Measurements from ENCODE around the gene SIRT4. TPM values are rescaled to one million over a fixed set of nuclear protein-coding genes. Genes with fewer than 3 reads are reported as not detected.

SIRT4 gene
- total RNA-seq, 1 experiment from 2014 or later, result 1.5 TPM

DNA sequence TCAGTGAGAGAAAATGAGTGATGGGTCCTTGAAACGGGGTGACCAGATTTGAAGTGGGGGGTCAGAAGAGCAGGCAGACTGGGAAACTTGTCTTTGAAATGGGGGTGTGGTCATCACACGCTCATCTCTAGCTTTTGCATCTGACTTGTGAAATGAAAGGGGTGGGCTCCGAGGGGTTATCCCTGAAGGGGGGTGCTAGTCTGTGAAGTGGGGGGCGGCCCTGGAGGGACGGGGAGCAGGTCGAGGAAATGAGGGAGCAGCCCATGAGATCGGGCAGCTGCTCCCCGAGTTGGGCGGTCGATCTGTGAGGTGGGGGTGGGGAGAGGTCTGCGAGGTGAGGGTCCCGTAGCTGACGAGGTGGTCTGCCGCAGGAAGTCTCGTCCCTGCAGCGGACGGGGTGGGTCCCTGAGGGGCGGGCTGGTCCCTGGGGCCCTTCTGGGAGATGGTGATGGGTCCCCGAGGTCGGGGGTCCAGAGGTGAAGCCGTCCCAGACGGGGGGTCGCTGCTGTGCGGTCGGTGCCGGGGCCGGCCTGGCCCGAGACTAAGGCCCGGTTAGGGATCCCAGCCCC lies 37.1 kb upstream of the SIRT4 start:
- Histone ChIP-seq H3K4me3 (peak overlapping the region; percentile 100), H3K4me1 (replicated peaks) (peaks cover 42% of the 10 kb centered on the region), H3K27me3 (replicated peaks) (no peaks in the 10 kb centered on the region), H3K36me3 (peaks cover 36% of the 10 kb centered on the region), H3K27ac (peak overlapping the region; percentile 83), H3K9me3 (replicated peaks) (0 out of 2 replicates have a peak, but pooled peaks cover 4% of the 10 kb centered on the region)
- DNase-seq (ENCODE audit: low read depth in 1 of 2, low spot score in 2 of 2), result no peak

DNA sequence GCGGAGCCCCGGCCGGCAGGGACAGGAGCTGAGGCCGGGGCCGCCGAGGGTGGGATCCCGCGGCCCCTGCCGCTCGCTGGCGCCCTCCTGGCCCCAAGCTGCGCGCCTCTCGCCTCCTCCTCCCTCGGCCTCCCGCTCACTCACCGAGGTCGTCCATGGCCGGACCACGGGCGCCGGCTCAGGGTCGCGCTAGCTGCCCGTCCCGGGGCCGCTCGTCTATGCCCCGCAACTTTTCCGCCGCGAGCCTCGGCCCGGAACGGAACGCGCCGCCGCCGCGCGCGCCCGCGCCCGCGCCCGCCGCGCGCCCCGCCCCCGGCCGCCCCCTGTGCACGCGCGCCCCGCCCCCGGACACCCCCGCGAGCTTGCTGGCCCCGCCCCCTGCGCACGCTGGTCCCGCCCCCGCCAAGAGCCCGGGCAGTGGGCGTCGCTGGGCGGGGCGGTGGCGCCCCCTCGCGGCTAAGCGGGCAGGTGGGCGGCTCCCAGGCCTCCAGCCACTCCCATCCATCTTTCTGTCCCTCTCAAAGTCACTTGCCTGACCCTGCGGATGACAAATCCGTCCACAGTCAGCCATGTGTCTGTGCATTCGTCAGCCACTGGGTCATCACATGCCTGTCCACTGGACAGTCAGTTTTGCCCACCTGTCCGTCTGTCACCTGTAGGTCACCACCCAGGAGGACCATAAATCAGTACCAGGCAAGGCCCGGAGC lies 36.5 kb upstream of the SIRT4 start, which contains the start of gene PXN:
Gene PXN (minus strand): TSS at position 258 of the 707 bp plus-strand sequence. CDS start 101 bp downstream, at position 157.
- Histone ChIP-seq H3K9me3 (replicated peaks) (0 out of 2 replicates have a peak, but pooled peaks cover 4% of the 10 kb centered on the region), H3K27ac (peak within 1 kb of the TSS; percentile 83), H3K4me3 (peak within 1 kb of the TSS; percentile 100), H3K27me3 (replicated peaks) (no peaks in the 10 kb centered on the region), H3K36me3 (peaks cover 34% of the 10 kb centered on the region), H3K4me1 (replicated peaks) (peaks cover 40% of the 10 kb centered on the region)
- peak; percentile 64 to 82 for DNase-seq (ENCODE audit: low read depth in 1 of 2, low spot score in 2 of 2)

DNA sequence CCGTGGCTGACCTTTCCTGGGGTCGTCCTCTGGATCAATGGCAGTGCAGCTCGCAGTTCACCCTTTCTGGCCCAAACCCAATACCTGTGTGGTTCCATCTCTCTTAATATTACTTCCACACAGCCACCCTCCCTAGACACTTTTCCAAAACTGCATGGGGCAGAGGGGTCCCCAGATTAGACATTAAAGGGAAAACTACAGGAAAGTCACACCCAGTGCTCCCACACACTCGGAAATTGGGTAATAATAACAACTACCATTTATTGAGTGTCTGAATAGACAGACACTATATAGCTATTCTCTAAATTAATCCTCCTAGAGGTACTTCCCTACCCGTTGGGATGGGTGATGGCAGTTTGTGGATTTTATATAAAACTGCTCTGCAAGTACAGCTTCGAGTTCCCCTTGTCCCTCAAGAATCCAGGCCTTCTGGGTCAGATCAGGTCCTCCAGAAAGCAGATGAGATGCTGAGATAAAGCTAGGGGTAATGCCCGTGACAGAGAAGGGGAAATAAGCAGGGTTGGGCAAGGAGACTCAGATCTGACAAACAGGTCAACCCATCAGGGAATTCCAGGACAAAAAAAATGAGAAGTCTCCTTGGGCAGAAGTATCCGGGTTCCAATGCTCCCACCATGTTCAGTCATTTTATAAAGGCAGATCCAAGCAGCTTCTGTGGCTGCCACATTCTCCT lies 35.8 kb upstream of the SIRT4 start:
- no peaks in the 10 kb centered on the region for H3K27me3 ChIP-seq (replicated peaks)
- no peak overlapping the region for H3K27ac ChIP-seq
- no peak for DNase-seq (ENCODE audit: low read depth in 1 of 2, low spot score in 2 of 2)
- H3K4me3 ChIP-seq, result no peak overlapping the region
- H3K36me3 ChIP-seq, result peaks cover 33% of the 10 kb centered on the region
- H3K4me1 ChIP-seq (replicated peaks), result peaks cover 40% of the 10 kb centered on the region
- H3K9me3 ChIP-seq (replicated peaks), result 0 out of 2 replicates have a peak, but pooled peaks cover 4% of the 10 kb centered on the region

DNA sequence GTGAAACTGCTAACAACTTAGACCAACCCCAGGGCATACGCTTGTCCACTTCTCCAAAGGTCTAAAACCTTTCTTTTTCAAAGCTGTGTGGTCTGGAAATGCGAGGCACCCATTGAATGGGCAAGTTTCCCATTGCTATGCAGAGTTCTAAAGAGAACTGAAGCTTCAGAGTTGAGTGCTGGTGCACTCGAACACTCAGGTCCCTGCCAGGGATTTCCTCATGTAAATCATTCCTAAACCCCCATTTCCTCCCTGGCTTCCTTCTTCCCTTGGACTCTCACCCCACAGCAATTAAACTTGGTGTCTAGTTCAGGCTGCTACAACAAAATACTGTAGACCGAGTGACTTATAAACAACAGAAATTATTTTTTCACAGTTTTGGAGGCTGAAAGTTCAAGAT lies 34.4 kb upstream of the SIRT4 start:
- peaks cover 20% of the 10 kb centered on the region for H3K36me3 ChIP-seq
- no peak overlapping the region for H3K27ac ChIP-seq
- H3K4me1 ChIP-seq (replicated peaks), result peaks cover 27% of the 10 kb centered on the region
- H3K9me3 ChIP-seq (replicated peaks), result 0 out of 2 replicates have a peak, but pooled peaks cover 4% of the 10 kb centered on the region
- no peak for DNase-seq (ENCODE audit: low read depth in 1 of 2, low spot score in 2 of 2)
- H3K27me3 ChIP-seq (replicated peaks), result no peaks in the 10 kb centered on the region
- H3K4me3 ChIP-seq, result no peak overlapping the region

DNA sequence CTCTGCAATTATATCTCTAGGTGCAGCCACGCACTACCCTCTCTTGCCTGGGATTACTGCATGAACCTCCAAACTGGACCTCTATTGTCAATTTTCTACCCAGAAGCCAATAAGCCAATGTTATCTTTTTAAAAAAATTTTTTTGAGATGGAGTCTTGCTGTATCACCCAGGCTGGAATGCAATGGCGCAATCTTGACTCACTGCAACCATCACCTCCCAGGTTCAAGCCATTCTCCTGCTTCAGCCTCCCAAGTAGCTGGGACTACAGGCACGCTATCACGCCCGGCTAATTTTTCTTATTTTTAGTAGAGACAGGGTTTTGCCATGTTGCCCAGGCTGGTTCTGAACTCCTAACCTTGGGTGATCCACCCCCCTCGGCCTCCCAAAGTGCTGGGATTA lies 25.4 kb upstream of the SIRT4 start:
- peak; percentile 55 to 73 for DNase-seq (ENCODE audit: low read depth in 1 of 2, low spot score in 2 of 2)
- peaks cover 26% of the 10 kb centered on the region for H3K4me1 ChIP-seq (replicated peaks)
- H3K36me3 ChIP-seq, result no peaks in the 10 kb centered on the region
- H3K27ac ChIP-seq, result peak overlapping the region; percentile 71
- H3K9me3 ChIP-seq (replicated peaks), result no peaks in the 10 kb centered on the region
- H3K27me3 ChIP-seq (replicated peaks), result no peaks in the 10 kb centered on the region
- no peak overlapping the region for H3K4me3 ChIP-seq

DNA sequence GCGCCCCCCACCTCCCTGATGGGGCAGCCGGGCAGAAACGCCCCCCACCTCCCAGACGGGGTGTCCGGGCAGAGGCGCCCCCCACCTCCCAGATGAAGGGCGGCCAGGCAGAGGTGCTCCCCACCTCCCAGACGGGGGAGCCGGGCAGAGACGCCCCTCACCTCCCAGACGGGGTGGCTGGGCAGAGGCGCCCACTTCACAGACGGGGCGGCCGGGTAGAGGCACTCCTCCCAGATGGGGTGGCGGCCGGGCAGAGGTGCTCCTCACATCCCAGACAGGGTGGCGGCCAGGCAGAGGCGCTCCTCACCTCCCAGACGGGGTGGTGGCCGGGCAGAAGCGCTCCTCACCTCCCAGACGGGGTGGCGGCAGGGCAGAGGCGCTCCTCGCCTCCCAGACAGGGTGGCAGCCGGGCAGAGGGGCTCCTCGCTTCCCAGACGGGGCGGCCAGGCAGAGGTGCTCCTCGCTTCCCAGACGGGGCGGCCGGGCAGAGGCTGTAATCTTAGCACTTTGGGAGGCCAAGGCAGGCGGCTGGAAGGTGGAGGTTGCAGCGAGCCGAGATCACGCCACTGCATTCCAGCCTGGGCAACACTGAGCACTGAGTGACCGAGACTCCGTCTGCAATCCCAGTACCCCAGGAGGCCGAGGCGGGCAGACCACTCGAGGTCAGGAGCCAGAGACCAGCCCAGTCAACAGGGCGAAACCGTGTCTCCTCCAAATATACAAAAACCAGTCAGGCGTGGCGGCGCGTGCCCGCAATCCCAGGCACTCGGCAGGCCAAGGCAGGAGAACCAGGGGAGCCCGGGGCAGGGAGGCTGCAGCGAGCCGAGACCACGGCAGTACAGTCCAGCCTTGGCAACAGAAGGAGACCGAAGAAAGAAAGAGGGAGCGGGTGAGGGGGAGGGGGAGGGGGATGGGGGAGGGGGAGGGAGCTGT lies 23.7 kb upstream of the SIRT4 start:
- Histone ChIP-seq H3K27ac (no peak overlapping the region), H3K27me3 (replicated peaks) (no peaks in the 10 kb centered on the region), H3K36me3 (no peaks in the 10 kb centered on the region), H3K9me3 (replicated peaks) (no peaks in the 10 kb centered on the region), H3K4me1 (replicated peaks) (peaks cover 26% of the 10 kb centered on the region), H3K4me3 (no peak overlapping the region)
- no peak for DNase-seq (ENCODE audit: low read depth in 1 of 2, low spot score in 2 of 2)

DNA sequence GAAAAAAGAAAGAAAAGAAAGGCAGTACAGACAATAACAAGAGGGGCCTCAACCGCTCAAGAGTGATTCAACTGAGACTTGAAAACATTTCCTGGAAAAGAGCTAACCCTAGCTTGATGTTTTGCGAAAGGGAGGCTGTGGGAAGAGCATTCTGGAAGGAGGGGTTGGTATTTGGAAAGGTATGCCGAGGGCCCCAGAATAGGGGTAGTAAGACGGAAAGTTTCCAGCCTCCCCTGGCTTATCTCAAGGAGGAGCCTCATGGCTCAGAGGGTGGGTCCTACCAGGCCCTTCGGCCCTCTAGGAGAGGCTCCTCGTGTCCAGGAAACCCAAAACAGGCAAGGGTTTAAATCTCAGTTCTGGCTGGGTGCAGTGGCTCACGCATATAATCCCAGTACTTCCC lies 18.8 kb upstream of the SIRT4 start:
- DNase-seq (ENCODE audit: low read depth in 1 of 2, low spot score in 2 of 2), result no peak
- peaks cover 10% of the 10 kb centered on the region for H3K4me1 ChIP-seq (replicated peaks)
- no peaks in the 10 kb centered on the region for H3K9me3 ChIP-seq (replicated peaks)
- no peaks in the 10 kb centered on the region for H3K36me3 ChIP-seq
- H3K4me3 ChIP-seq, result no peak overlapping the region
- H3K27ac ChIP-seq, result no peak overlapping the region
- no peaks in the 10 kb centered on the region for H3K27me3 ChIP-seq (replicated peaks)

DNA sequence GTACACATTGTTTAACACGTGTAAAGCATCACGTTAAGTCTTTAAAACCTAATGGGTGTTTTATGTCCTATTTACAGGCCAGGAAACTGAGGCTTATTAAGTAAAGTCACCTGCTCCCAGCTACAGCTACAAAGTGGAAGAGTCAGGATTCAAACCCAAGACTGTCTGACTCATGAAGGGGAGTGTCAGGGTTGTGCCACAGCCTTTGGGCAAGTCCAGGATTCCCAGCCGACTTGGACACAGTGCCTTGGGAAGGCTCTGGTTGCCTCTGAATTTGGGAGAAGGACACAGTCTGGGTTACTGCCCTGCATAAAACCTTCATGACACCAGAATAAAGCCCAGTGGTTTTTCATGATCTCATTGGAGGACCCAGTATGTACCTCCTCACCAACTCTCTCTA lies 17.7 kb upstream of the SIRT4 start:
- peaks cover 10% of the 10 kb centered on the region for H3K4me1 ChIP-seq (replicated peaks)
- no peaks in the 10 kb centered on the region for H3K27me3 ChIP-seq (replicated peaks)
- H3K4me3 ChIP-seq, result no peak overlapping the region
- DNase-seq (ENCODE audit: low read depth in 1 of 2, low spot score in 2 of 2), result no peak
- no peak overlapping the region for H3K27ac ChIP-seq
- H3K36me3 ChIP-seq, result no peaks in the 10 kb centered on the region
- no peaks in the 10 kb centered on the region for H3K9me3 ChIP-seq (replicated peaks)

DNA sequence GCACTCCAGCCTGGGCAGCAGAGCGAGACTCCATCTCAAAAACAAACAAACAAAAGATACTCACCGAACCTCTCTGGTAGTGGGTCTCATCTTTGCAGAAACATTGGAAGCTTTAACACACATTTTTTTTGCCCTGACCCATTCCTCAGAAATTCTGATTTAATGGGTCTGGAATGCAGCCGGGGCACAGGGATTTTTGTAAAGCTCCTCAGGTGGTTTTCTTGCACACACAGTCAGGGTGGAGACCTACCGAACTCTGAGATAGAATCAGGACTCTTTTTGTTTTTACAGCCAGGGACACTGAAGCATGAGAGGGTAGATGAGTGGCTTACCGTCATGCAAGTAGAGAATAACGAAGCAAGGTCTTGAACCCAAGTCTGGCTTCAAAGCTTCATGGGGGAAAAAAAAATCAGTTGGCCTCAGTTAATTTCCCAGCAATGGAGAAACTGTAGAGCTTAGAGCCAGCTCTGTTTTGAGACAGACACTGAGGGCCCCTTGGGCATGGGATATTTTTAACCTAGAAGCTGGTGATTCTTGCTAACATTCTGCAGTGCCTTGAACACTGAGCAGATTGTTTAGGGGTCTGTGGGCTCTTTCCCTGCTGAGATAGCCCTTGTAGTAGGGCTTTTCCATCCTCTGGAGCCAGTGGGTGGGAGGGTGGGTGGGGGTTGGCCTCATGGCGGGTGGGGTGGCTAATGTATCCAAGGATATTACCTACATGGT lies 15.2 kb upstream of the SIRT4 start:
- Histone ChIP-seq H3K4me1 (replicated peaks) (peaks cover 15% of the 10 kb centered on the region), H3K9me3 (replicated peaks) (no peaks in the 10 kb centered on the region), H3K27me3 (replicated peaks) (no peaks in the 10 kb centered on the region), H3K36me3 (no peaks in the 10 kb centered on the region), H3K27ac (no peak overlapping the region), H3K4me3 (no peak overlapping the region)
- DNase-seq (ENCODE audit: low read depth in 1 of 2, low spot score in 2 of 2), result peak in 1 of 2 experiments; percentile 22

DNA sequence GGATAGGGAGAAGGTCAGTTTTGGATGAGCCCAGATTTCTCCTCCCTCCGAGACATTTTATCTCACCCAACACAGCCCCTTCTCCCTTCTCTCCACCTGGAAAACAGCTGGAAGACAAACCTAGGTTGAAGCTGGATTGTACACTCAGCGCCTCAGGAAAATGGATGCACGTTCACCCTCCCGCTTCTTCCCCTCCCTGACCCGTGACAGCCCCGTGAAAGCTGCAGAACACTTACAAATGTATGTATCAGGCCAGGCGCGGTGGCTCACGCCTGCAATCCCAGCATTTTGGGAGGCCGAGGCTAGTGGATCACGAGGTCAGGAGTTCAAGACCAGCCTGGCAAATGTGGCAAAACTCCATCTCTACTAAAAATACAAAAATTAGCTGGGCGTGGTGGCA lies 14.6 kb upstream of the SIRT4 start:
- DNase-seq (ENCODE audit: low read depth in 1 of 2, low spot score in 2 of 2), result no peak
- Histone ChIP-seq H3K4me3 (no peak overlapping the region), H3K27ac (no peak overlapping the region), H3K36me3 (no peaks in the 10 kb centered on the region), H3K4me1 (replicated peaks) (peaks cover 15% of the 10 kb centered on the region), H3K9me3 (replicated peaks) (no peaks in the 10 kb centered on the region), H3K27me3 (replicated peaks) (no peaks in the 10 kb centered on the region)

DNA sequence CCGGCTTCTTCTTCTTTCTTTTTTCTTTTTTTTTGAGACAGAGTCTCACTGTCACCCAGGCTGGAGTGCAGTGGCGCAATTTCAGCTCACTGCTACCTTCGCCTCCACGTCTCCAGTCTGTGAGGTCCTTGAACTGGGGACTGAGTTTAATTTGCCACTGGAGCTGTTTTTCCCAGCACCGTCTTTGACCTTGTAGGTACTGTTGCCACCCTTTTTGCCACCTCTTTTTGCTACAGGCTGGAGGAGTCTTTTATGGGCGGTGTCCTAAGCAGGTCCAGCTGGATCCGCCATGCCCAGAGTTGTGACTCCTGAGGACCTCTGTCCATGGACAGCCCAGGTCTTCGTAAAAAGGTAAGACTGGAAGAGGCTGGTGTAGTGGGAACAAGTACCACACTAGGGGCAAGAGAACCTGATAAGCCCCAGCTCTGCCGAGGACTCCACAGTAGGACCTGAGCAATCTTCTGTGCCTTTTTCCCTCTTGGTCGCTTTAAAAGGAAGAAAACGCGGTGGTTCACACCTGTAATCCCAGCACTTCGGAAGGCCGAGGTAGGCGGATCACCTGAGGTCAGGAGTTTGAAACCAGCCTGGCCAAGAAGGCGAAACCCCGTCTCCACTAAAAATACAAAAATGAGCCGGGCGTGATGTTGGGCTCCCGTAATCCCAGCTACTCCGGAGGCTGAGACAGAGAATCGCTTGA lies 11.4 kb upstream of the SIRT4 start:
- H3K27me3 ChIP-seq (replicated peaks), result no peaks in the 10 kb centered on the region
- H3K4me1 ChIP-seq (replicated peaks), result peaks cover 15% of the 10 kb centered on the region
- H3K4me3 ChIP-seq, result peak overlapping the region; percentile 10
- DNase-seq (ENCODE audit: low read depth in 1 of 2, low spot score in 2 of 2), result peak in 1 of 2 experiments; percentile 70
- H3K27ac ChIP-seq, result peak overlapping the region; percentile 23
- H3K36me3 ChIP-seq, result no peaks in the 10 kb centered on the region
- no peaks in the 10 kb centered on the region for H3K9me3 ChIP-seq (replicated peaks)

DNA sequence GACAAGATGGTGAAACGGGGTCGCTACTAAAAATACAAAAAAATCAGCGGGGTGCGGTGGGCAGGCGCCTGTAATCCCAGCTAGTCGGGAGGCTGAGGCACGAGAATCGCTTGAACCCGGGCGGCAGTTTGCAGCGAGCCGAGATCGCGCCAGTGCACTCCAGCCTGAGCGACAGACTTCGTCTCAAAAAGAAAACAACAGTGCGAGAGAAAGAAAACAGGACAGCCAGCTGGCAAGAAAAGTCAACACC lies 9.8 kb upstream of the SIRT4 start:
- peaks cover 5% of the 10 kb centered on the region for H3K4me1 ChIP-seq (replicated peaks)
- H3K27ac ChIP-seq, result peak overlapping the region; percentile 100
- H3K36me3 ChIP-seq, result no peaks in the 10 kb centered on the region
- H3K9me3 ChIP-seq (replicated peaks), result no peaks in the 10 kb centered on the region
- no peak for DNase-seq (ENCODE audit: low read depth in 1 of 2, low spot score in 2 of 2)
- no peaks in the 10 kb centered on the region for H3K27me3 ChIP-seq (replicated peaks)
- peak overlapping the region; percentile 37 for H3K4me3 ChIP-seq
